Sciatic nerve (tissue), 2 donors: ENCODE measurements around the gene FRMD5. TPM values are rescaled to one million over a fixed set of nuclear protein-coding genes. Genes with fewer than 3 reads are reported as not detected.
"Not testable (repeated sequence)": the region's sequence is repeated elsewhere in the genome, so short reads cannot be mapped to it uniquely, and the experiment has no call there.

Experiments used
- ATAC-seq: fragments of 200-7000 bp; cut with Tn5 transposase; one replicate; pipeline ENCODE4 v1.9.1; 2020; ENCODE audit warnings: mild to moderate bottlenecking, moderate library complexity
- DNase-seq: peaks from one replicate; pipeline ENCODE4 v3.0.0-alpha.2; 2020; ENCODE audit warnings: low spot score
- intact Hi-C: fragments of 100-400 bp; cut with DNase I; formaldehyde crosslinking; loops from one replicate; pipeline ENCODE4 v1.14.2; 2022
- total RNA-seq: library from RNA; stranded (reverse); fragmentation: NEBNext Ultra II Directional; extraction: Animal tissue kit (Norgen Biotek cat#: 25700); gene quantifications from one replicate; pipeline ENCODE4 v1.2.1, GENCODE V29; 2021
- donor health status: DM: no; HTN: no; CAD: no.
- donor health status: DM: no; HTN: no; CAD: no.

The FRMD5 gene
- total RNA-seq, 1 donor from 2014 or later, result 6.7 TPM

DNA sequence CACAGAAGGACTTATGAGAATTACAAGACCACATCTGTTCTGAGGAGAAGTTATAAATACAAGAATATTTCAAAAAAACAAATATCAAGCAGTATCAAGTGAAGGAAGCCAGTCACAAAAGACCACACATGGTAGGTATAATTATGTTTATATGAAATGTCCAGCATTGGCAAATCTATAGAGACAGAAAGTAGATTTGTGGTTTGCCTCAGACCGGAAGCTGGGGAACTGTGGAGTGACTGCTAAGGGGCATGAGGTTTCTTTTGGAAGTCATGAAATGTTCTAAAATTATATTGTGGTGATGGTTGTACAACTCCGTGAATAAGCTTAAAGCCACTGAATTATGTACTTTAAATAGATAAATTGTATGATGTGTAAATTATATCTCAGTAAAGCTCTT lies 136.9 kb downstream of the FRMD5 start:
- ATAC-seq, result no peak
- intact Hi-C loops, result no loop called here

DNA sequence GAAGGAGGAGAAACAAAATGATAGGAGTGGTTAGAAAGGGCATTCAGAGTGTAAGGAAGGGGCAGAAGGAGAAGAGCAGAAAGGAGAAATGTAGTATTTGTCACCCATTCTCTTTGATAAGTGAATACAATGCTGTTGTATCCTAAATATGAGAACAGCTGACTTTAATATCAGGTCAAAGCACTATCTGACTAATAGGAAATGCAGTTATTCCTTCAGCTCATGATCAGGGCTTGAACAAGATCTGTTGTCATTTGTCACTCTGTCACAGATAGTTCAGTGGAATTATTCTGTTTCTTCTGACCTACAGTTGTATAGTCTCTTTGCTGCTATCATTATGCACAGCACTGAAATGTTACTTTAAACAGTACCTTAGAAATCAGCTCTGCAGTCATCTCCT lies 149.4 kb downstream of the FRMD5 start:
- DNase-seq, result no peak
- ATAC-seq, result no peak
- intact Hi-C loops, result no loop called here

More for the DNA sequence above, 136.9 kb downstream of the FRMD5 start:
- DNase-seq, result no peak

- intact Hi-C loops, result no loop called here
- DNase-seq (no peak), ATAC-seq (no peak)
These were observed 149.9 kb downstream of the FRMD5 start for GRCh38 chr15:44045217-44045616.

DNA sequence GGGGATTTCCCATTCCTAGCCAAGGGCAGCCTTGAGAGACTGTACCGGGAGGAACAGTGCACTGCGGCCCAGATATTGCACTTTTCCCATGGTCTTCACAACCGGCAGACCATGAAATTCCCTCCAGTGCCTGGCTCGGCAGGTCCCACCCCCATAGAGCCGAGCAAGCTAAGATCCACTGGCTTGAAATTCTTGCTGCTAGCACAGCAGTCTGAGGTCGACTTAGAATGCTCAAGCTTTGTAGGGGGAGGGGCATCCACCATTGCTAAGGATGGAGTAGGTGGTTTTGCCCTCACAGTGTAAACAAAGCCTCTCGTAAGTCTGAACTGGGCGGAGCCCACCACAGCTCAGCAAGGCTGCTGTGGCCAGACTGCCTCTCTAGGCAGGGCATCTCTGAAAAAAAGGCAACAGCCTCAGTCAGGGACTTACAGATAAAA lies 156.3 kb downstream of the FRMD5 start:
- intact Hi-C loops, result no loop called here
- DNase-seq (no peak), ATAC-seq (no peak)

- DNase-seq (no peak), ATAC-seq (no peak)
- intact Hi-C loops, result no loop called here
These were observed 159.0 kb downstream of the FRMD5 start for GRCh38 chr15:44035781-44036699.

DNA sequence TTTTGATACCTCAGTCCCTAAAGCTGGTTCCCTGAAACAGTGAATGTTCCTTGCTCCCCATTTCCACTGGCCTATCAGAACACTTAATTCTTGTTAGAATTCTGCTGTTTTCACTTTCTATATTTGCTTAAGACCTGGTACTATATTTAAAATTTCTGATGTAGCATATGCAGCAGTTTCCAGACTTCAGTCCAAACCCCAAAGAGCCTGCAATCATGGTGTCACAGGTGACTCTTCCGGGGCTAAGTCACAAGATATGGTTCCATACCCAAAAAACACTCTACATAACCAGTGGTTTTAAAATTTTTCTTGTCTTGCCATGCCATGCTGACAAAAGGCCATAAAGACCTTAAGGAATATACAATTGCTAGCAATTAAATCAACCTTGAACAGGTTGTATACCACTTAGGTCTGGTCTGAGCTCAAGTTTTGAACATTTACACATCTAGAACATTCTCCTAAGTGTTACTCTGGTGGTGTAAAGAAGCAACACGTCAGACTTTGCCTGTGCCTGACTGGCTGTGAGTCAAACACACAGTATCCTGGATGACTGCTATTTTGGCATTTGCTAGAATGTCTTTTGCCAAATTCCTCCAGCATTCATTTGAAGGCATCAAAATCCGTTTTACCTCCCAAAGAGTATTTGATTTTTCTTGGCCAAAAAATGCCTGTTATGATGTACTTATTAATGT lies 160.0 kb downstream of the FRMD5 start:
- intact Hi-C loops, result no loop called here
- ATAC-seq (peak; percentile 77), DNase-seq (no peak)

GRCh38 chr15:44034334-44034733 lies 160.7 kb downstream of the FRMD5 start:
- intact Hi-C loops, result no loop called here
- DNase-seq (no peak), ATAC-seq (peak; percentile 83)

DNA sequence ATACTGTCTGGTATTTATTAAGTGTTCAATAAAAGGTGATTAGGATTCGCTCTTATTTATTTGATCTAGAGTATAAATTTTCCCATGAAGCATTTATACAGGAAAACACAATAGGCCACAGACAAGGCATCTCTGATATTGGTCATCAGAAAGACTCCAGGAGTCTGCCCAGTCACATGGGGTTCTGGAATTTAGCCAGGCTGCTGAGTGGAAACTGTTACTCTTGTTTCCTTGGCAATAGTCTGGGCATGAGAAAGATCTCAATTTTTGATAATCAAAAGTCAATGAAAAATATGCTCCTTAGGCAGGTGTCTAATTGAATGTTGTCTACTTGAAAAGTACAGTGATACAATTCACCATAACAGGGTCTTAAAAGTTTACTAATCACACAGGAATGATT lies 161.2 kb downstream of the FRMD5 start:
- peak; percentile 72 for ATAC-seq
- intact Hi-C loops, result no loop called here
- peak; percentile 69 for DNase-seq

- DNase-seq, intact Hi-C loops, ATAC-seq: not testable (repeated sequence)
These were observed 162.3 kb downstream of the FRMD5 start for GRCh38 chr15:44032820-44033219.

- ATAC-seq, result no peak
- intact Hi-C loops, result no loop called here
- no peak for DNase-seq
These were observed 165.0 kb downstream of the FRMD5 start for GRCh38 chr15:44029940-44030568.

DNA sequence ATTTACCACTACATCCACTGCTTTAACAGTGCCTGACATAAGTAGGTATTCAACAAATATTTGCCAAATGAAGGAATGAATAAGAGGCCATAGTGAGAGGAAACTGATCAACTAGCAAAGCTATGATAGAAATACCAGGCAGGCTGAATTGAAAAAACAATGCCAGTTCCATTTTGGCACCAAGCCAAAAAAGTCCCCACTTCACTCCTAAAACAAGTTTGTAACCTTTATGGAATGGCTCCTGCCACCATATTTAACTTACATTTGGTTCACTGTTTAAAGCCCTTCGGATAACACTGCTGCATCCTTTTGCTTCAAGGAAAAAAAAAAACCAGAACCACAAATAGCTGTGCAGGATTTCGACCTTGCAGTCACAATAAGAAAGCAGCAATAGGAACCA lies 166.1 kb downstream of the FRMD5 start:
- ATAC-seq (no peak), DNase-seq (no peak)
- intact Hi-C loops, result no loop called here

DNA sequence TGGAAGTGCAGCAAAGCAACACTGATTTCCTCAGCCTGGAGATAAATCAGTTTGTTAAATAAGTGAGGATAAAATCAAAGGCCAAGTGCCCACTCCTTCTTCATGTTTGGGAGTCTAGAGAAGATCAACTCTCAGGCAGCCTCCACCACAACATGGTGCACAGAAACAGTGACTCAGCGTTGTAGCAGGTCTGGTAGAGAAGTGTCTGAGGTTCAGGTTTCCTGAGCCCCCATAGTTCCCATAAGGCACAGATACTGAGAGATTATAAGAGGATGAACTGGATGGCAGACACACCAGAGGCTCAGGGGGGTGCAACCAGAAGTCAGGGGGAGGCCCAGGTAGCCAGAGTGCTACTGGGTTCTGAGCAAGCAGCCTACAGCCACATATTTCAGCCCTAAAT lies 166.7 kb downstream of the FRMD5 start:
- DNase-seq (no peak), ATAC-seq (no peak)
- intact Hi-C loops, result no loop called here

- intact Hi-C loops, result no loop called here
- ATAC-seq (no peak), DNase-seq (no peak)
These were observed 170.9 kb downstream of the FRMD5 start for GRCh38 chr15:44024155-44024554.

DNA sequence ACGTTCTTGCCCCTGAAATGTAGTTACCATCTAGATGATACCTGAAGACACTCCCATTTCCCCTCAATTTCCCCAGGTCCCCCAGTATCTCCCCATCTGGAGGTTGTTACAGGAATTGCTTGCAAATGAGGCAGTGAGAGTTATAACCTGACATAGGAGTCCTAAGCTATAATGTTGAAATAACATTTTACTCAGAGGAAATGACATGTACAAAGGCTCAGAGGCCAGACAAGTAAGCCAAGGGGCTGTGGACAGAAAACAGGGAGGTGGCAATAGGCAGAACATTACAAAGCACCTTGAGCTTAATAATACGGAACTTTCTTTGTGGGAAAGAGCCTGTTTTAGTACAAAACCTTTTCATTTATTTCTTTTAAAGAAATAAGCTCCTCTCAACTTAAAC lies 171.9 kb downstream of the FRMD5 start:
- no peak for ATAC-seq
- DNase-seq, result no peak
- intact Hi-C loops, result no loop called here

DNA sequence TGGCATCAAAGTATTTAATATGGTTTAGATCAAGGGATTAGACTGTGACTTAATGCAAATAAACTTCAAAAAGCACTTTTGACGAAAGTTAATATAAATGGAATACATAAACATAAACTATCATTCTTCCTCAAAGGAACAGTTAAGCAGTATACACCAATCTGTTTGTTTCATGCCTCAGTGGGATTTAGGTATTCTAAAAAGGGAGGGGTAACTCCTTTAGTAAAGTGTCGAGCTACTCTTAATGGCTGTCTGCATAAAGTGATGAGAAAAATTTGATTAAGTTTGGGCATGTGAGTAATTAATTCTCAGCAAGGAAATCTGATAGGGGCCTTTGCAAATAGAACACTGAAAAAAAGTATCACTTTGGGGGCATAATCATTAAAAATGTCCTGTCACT lies 176.9 kb downstream of the FRMD5 start:
- no peak for ATAC-seq
- no peak for DNase-seq
- intact Hi-C loops, result no loop called here

- ATAC-seq, result peak; percentile 42
- no peak for DNase-seq
- intact Hi-C loops, result no loop called here
These were observed 179.3 kb downstream of the FRMD5 start for GRCh38 chr15:44015545-44016305.

DNA sequence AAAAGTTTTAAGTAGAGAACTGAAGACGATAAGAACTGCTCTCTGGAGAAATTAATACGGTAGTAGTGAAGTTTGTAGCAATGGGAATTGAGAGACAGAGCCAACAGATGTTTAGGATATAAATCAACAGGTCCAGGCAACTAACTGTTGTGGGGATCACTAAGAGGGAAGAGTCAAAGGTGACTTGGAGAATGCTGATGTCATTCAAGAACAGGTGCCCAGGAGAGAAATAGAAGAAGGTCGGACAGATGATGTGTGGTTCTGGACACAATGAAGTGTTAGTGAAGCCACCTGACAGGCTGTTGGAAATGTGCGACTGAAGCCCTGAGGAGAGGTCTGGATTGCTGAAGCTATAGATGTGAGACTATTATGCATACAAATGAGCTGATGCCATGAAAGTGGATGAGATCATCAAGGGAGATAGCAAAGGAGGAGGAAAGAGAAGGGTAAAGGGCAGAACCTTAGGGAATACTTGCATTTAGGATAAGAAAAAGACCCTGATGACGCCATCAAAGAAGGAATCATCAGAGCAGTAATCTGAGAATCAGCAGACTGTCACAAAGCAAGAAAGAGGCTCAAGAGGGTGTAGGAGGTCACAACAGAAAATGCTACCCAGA lies 183.7 kb downstream of the FRMD5 start:
- DNase-seq, result no peak
- no peak for ATAC-seq
- intact Hi-C loops, result no loop called here

DNA sequence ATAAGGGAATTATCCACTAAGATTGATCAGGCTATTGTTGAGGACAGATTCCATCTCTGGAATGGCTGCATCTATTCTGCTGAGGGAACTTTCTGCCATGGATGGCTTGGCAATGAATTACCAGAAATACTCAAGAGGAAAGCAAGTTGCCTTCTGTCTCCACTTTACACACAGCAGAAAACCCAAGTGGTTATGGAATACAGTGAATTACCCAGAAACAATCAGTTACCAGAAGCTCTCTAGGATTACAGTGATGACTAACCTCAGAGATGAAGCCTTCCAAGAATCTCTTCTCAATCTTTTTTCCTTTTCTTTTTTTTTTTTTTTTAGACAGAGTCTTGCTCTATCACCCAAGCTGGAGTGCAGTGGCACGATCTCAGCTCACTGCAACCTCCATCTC lies 185.0 kb downstream of the FRMD5 start:
- DNase-seq (no peak), ATAC-seq (no peak)
- intact Hi-C loops, result no loop called here

- intact Hi-C loops, result no loop called here
- DNase-seq (no peak), ATAC-seq (no peak)
These were observed 186.0 kb downstream of the FRMD5 start for GRCh38 chr15:44009038-44009437.
